ENCODE measurements around the gene YPEL5. TPM values are rescaled to one million over a fixed set of nuclear protein-coding genes. Genes with fewer than 3 reads are reported as not detected.
"Not testable (repeated sequence)": the region's sequence is repeated elsewhere in the genome, so short reads cannot be mapped to it uniquely, and the experiment has no call there.

YPEL5 gene
- polyA plus RNA-seq (ENCODE audit: insufficient read length in 4 of 4), result 100 to 1,000 TPM; 106 to 129 (median 127) TPM

DNA sequence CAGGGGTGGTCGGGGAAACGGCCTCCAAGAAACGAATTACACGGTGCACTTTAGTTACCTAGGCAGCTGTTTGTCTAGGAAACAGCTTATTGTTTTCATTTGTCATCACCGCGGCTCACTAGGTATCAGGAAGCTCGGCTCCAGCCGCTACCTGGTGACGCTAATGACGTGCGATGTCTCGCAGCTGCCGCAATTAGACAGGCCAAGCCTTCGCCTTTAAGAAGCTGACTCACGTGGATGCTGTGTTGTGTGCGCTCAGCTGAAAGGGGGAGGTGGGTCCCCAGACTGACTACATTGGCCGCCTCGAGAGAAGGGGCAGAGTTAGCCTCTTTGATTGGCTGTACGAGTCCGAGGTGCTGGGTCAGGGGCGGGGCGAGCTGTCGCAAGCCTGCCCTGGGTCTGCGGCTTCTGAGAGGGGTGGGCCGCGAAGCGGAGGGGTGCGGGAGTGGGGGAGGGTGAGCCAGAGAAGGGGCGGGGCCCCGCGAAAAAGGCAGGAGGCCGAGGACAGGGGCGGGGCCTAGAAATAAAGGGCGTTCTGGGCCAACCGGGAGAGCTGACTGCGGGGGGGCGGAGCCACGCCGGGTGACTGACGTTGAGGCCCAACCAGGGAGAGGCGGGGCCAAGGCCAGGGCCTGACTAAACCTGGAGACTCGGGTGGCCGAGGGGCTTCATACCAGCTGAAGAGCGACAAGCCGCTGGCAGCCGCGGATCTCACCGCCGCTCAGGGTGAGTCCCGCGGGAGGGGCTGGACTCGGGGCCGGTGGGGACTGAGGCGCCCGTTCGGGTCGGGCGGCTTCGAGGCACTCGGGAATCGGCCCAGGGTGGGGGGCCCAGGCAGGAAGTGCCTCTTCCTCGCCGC, at the start of gene YPEL5:
Gene YPEL5 (plus strand): TSS at position 671 of the 859 bp plus-strand sequence. CDS start 9,645 bp downstream, outside the sequence.
- DNase-seq (ENCODE audit: low read depth in 4 of 4, low spot score in 2 of 4), result peak; percentile 90 to 98 (median 96)

DNA sequence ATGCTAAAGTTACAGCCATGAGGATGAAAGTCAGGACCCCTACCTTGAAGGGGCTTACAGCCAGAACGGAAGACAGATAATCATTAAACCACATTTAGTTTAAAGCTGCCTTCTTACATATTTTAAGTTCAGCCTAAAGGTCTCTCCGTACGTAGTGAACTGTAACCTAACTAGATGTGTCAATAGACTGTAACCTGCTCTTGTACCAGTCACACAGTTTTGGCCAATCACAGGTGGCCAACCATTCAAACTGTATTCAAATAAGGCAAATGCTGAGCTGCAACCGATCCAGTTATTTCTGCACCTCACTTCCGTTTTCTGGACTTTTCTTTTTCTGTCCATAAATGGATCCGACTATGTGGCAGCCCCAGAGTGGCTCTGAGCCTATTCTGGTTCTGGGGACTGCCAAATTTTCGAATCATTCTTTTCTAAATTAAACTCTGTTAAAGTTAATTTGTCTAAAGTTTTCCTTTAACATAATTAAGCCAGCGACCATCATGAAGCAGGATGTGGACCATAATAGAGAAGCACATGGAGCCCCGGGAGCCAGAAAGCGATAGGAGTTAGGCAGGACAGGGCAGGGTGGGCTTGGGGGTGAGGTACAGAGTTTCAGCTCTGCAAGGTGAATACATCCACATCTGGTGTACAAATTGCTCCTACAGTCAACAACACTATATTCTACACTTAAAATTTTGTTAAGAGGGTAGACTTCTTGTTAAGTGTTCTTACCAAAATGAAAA, 48.4 kb upstream of the YPEL5 start:
- DNase-seq (ENCODE audit: low read depth in 4 of 4, low spot score in 2 of 4), result peak in 1 of 4 donors; percentile 23

DNA sequence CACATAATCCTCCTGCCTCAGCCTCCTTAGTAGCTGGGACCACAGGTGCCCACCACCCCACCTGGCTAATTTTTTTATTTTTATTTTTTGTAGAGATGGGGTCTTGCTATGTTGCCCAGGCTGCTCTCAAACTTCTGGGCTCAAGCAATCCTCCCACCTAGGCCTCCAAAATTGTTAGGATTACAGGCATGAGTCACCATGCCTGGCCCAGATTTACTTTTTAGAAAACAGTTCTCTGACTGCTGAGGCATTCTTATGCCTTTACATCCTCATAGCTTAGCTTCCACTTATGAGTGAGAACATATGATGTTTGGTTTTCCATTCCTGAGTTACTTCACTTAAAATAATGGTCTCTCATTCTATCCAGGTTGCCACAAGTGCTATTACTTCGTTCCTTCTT, 47.4 kb upstream of the YPEL5 start:
- DNase-seq (ENCODE audit: low read depth in 4 of 4, low spot score in 2 of 4), result not testable (repeated sequence)

DNA sequence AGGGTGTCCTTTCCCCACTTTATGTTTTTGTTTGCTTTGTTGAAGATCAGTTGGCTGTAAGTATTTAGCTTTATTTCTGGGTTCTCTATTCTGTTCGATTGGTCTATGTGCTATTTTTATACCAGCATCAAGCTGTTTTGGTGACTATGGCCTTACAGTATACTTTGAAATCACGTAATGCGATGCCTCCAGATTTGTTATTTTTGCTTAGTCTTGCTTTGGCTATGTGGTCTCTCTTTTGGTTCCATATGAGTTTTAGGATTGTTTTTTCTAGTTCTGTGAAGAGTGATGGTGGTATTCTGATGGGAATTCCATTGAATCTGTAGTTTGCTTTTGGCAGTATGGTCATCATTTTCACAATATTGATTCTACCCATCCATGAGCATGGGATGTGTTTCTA, 46.1 kb upstream of the YPEL5 start:
- not testable (repeated sequence) for DNase-seq (ENCODE audit: low read depth in 4 of 4, low spot score in 2 of 4)

- no peak for DNase-seq (ENCODE audit: low read depth in 4 of 4, low spot score in 2 of 4)
Observed at GRCh38 chr2:30104307-30104706, 42.5 kb upstream of the YPEL5 start.

- no peak for DNase-seq (ENCODE audit: low read depth in 4 of 4, low spot score in 2 of 4)
Observed at GRCh38 chr2:30105556-30105955, 41.3 kb upstream of the YPEL5 start.

DNA sequence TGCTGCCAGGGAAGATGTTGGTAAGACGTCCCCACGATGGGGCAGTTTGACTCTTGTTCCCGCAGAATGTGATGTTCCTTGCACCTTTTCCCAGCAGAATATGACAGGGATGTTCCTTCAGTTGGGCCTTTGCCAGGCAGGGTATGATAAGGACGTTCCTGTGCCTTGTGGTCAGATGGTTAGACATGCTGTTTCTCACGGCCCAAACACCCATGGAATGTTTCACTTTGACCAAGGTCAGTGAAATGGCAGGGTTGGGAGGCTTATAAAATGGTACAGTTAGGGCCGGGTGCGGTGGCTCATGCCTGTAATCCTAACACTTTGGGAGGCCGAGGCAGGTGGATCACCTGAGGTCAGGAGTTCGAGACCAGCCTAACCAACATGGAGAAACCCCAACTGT, 40.3 kb upstream of the YPEL5 start:
- DNase-seq (ENCODE audit: low read depth in 4 of 4, low spot score in 2 of 4), result no peak

GRCh38 chr2:30108192-30108591, 38.6 kb upstream of the YPEL5 start:
- no peak for DNase-seq (ENCODE audit: low read depth in 4 of 4, low spot score in 2 of 4)

DNA sequence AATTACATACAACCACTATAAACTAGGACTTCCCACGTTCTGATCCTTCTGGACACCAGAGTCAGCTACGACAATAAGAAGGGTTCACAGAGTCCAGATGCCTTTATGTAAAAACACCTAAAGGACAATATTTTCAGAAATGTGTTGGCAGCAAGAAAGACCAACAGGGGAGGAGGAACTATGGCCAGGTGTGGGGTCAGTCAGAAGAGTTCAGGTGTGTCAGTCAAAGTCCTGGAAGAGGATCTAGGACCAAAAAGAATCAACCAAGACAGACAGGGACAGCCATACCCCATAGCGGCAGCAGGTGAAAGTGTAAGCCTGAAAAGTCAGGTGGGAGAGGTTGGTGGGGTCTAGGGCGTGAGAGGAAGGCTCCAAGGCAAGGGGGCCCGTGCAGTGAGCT, 38.0 kb upstream of the YPEL5 start:
- no peak for DNase-seq (ENCODE audit: low read depth in 4 of 4, low spot score in 2 of 4)

DNA sequence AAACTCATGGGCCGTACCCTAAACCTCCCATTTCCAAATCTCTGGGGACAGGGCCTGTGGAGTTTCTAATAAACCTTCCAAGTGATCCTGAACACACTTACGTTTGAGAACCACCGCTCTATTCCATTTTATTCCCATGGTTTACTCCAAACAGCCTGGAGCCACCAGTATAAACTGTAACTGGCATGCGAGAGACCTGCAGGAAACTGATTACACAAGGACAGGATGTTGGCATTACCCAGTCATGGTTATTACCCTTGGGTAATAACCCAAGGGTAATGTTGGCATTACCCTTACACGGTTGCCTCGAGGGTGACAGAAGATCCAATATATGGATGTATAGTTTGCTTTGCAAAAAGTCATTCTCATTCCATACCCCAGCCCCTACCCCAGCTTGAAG, 37.0 kb upstream of the YPEL5 start:
- DNase-seq (ENCODE audit: low read depth in 4 of 4, low spot score in 2 of 4), result no peak

DNA sequence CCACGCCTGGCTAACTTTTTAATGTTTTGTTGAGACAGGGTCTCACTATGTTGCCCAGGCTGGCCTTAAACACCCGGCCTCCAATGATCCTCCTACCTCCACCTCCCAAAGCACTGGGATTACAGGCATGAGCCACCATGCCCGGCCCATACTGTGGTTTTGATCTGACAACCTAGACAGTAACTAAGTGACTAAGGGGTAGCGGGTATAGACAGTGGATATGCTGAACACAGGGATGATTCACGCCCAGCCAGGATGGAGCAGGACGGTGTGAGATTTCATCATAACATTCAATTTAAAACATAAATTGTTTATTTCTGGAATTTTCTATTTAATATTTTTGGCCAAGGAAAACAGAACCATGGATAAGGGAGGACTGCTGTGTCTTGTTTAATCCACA, 36.0 kb upstream of the YPEL5 start:
- no peak for DNase-seq (ENCODE audit: low read depth in 4 of 4, low spot score in 2 of 4)

DNA sequence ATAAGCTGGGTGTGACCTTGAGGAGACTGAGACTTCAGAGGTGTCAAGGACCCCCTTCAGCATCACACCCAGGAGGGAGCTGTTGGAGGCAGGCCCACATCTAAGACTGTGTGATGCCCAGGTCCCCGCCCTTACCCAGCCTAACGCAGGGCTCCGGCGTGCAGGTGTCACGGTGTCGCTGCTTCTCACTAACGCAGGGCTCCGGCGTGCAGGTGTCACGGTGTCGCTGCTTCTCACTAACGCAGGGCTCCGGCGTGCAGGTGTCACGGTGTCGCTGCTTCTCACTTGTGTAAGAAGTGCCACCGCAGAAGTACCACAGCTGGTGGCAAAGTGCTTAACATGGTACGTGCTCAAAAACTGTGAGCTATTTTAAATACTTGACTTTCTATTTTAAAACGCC, 35.6 kb upstream of the YPEL5 start:
- not testable (repeated sequence) for DNase-seq (ENCODE audit: low read depth in 4 of 4, low spot score in 2 of 4)

- DNase-seq (ENCODE audit: low read depth in 4 of 4, low spot score in 2 of 4), result no peak
Observed at GRCh38 chr2:30112561-30112960, 34.2 kb upstream of the YPEL5 start.

DNA sequence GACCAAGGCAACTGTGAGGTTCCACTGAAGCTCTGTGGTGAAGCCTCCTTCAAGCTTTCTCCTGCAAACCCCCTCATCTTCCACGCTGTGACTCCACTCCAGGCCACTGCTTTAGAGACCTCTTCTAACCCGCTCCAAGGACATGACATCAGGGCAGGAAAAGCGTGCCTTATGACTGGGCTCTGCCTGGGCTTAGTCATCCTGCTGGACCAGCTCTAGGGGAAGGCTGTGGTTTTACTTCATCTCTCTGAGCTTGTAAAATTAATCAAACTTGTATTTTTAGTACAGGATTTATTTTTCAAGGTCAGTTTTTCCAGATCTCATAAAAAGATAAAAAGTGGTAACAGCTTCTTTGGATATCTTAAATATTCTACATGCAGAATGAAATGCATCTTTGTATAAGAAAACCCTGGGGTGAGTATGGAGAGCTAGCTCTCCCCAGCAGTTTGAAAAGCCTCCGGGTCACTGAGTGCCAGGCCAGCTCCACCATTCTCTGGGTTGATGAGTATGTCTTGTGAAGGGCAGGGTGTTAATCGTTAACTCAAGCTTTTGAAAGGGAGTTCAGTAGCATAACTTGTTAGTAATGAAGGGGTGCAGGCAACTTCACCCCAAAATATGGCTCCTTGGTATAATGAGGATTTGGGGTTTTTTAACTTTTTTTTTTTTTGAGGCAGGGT, 33.1 kb upstream of the YPEL5 start:
- no peak for DNase-seq (ENCODE audit: low read depth in 4 of 4, low spot score in 2 of 4)

DNA sequence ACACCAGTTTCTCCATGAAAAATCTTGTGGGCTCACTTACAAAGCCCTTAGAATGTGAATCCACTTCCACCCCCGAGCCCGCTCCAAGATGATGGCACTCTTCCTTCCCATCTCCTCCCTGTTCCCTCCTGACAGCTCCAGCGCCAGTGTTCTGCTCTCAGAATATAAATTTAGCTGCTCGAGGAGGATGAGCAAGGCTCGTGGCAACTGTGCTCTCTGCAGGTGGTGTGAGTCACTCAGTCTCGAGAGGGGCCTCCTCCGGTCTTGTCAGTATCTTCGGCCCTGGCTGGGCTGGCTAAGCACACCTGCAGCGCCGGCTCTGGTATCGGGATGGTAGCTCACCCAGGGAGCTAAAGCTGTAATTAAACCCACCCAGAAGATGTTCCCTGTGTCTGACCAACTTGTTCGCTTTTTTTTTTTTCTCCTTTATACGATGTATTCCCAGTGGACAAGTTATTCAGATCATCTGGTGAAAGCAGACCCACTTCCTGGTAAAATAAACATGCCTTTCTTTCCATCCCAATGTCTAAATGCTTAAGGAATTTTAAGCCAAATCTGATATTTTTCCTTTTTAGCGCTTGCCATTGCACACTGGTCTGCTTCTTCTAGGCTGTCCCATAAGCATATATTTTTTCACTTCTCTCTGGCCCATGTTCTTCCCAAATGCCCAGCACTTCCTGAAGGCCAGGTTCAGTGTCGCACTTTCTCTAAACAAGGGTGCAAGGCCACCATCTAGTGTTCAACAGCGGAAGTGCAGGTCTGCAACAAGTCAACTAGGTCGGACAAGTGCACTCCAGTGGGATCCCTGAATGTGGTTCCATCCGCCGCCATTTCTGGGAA, 31.4 kb upstream of the YPEL5 start:
- peak; percentile 37 to 68 (median 50) for DNase-seq (ENCODE audit: low read depth in 4 of 4, low spot score in 2 of 4)

- DNase-seq (ENCODE audit: low read depth in 4 of 4, low spot score in 2 of 4), result no peak
Observed at GRCh38 chr2:30115981-30116285, 30.9 kb upstream of the YPEL5 start.

DNA sequence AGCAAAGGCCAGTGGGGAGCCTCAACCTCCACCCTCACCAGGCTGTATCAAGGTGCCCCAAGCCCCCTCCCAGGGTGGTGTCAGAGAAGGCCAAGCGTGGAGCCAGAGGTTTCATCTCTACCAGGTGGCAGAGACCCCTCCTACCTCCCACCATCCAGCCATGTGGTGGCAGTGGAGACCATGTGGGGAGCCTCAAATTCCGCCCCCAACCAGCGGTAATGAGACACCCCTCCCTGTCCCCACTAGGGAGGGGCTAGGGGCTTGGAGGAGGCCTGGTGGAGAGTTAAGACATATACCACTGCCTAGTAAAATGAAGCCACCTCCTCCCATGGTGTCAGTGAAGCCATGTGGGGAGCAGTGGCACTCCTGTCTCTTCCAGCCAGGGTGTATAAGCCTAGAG, 24.4 kb upstream of the YPEL5 start:
- DNase-seq (ENCODE audit: low read depth in 4 of 4, low spot score in 2 of 4), result no peak

DNA sequence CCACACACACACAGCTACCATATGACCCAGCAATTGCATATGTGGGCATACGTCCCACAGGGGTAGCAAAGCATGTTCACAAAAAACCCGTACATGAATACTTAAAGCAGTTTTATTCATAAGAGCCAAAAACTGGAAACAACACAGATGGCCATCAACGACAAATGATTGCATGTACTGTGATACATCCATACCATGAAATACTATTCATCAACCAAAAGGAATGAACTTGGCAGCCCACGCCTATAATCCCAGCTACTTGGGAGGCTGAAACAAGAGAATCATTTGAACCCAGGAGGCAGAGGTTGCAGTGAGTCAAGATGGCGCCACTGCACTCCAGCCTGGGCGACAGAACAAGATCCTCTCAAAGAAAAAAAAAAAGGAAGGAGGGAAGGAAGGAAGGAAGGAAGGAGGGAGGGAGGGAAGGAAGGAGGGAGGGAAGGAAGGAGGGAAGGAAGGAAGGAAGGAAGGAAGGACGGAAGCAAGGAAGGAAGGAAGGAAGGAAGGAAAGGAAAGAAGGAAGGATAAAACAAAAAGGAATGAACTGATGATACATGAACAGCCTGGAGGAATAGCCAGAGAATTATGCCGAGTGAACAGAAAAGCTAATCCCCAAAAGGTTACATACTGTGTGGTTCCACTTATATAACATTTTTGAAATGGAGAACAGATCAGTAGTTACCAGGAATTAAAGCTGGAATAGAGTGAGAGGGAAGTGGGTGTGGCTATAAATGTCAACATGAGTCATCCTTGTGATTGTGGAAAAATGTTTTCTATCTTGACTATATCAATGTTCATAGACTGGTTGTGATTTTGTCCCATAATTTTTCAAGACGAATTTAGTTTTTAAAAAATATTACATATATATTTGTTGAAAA, 19.6 kb upstream of the YPEL5 start:
- DNase-seq (ENCODE audit: low read depth in 4 of 4, low spot score in 2 of 4), result no peak

DNA sequence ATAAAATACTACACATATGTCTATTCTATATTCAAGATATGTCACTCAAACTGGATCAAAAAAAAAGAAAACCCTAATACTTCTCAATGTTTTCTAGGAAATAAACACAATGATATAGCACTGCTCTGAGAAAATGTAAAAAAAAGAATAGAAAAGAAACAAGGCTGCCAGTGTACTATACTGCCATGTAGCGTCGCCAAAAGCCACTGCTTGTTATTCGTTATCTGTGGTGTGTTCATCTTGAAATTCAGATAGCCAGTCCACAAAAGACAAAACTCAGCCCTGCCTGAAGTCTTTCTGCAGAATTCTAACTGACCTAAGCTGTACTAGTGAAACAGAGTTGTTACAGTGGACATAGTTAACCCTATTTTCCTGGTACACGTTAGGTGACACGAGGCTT, 12.2 kb upstream of the YPEL5 start:
- no peak for DNase-seq (ENCODE audit: low read depth in 4 of 4, low spot score in 2 of 4)

DNA sequence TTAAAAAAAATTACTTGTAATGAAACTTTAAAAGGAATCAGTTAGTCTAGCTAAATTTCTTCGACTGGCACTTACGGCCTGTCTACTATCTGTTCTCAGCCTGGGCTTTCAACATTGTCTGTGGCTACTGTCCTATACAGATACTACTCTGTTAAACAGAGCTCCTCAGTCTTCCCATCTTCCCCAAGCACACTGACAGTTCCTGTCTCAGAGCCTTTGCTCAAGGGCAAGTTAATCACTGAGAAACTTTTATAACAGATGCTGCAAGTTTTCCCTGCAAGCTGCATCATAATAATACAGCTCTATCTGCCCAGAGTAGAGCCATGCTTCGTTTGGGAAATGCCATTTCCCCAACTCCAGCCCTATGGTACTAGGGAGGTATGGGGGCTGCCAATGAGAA, 11.3 kb upstream of the YPEL5 start:
- DNase-seq (ENCODE audit: low read depth in 4 of 4, low spot score in 2 of 4), result no peak

All from left renal cortex interstitium (tissue), 4 donors.